Measurements from ENCODE around the gene ALDH1A1.

DNA sequence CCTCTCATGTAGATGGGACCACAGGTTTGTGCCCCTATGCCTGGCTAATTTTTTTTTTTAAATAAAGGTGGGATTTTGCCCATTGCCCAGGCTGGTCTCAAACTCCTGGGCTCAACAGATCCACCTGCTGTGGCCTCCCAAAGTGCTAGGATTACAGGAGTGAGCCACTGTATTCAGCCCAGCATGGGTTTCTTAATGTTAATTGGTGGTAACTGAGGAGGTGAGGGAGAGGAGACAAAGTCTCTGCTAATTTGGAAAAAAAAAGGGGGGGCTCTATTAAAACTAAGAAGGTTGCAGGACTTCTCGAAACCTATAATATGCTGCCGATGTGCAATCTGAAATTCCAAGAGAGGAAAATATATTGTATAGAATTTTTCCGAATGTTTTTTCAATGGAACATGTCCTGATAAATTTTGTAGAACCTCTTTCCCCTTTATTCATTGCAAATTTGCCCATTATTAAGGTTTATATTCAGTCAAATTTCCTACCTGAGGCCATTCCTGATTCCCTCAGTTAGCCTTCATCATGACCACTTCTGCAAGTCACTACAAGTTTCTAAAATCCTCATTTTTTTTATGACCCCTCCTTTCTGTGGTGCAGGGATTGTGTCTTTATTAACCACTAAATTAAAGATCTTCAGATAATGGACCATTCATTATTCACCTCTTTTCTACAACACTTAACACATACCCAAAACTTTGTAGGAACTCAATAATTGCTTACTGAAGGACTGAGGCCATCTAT lies 52.9 kb downstream of the ALDH1A1 start:
- TF ChIP-seq EZH2phosphoT487 (IDR thresholded peaks at IDR 0.05; ENCODE audit: borderline replicate concordance, low read depth, low read length) (no peak), CTCF (conservative IDR thresholded peaks at IDR 0.05; ENCODE audit: low read length) (no peak)
